ENCODE results near the gene WASHC4.

The WASHC4 gene

GRCh38 chr12:105077435-105077834 is 30.1 kb upstream of the WASHC4 start:
- H3K4me3 ChIP-seq: no peak overlapping the region
- H4K20me1 ChIP-seq: no peaks in the 10 kb centered on the region
- no peak overlapping the region for H3K27ac ChIP-seq
- no peaks in the 10 kb centered on the region for H3K4me1 ChIP-seq
- H3K9me3 ChIP-seq: no peaks in the 10 kb centered on the region
- H3K9ac ChIP-seq: no peak overlapping the region
- no peaks in the 10 kb centered on the region for H3K36me3 ChIP-seq
- no peaks in the 10 kb centered on the region for H3K27me3 ChIP-seq
- no peak overlapping the region for H3K4me2 ChIP-seq
- TF ChIP-seq Cebpa-rat (IDR thresholded peaks at IDR 0.05): no peak

GRCh38 chr12:105078712-105079570 is 28.6 kb upstream of the WASHC4 start:
- H3K9ac ChIP-seq: no peak overlapping the region
- H3K36me3 ChIP-seq: no peaks in the 10 kb centered on the region
- H3K27ac ChIP-seq: no peak overlapping the region
- no peak overlapping the region for H3K4me3 ChIP-seq
- peaks cover 7% of the 10 kb centered on the region; the same call in 1 of the 2 replicates for H3K4me1 ChIP-seq
- no peaks in the 10 kb centered on the region for H3K9me3 ChIP-seq
- H3K4me2 ChIP-seq: no peak overlapping the region
- TF ChIP-seq Cebpa-rat (IDR thresholded peaks at IDR 0.05): no peak
- peaks cover 13% of the 10 kb centered on the region for H3K27me3 ChIP-seq
- H4K20me1 ChIP-seq: no peaks in the 10 kb centered on the region

GRCh38 chr12:105083031-105083430 is 24.5 kb upstream of the WASHC4 start:
- Histone ChIP-seq H3K4me1 (peaks cover 8% of the 10 kb centered on the region; the same call in 1 of the 2 replicates), H3K4me2 (peak overlapping the region; percentile 69; the same call in 1 of the 2 replicates), H3K36me3 (no peaks in the 10 kb centered on the region), H3K4me3 (no peak overlapping the region; the same call in 1 of the 2 replicates), H3K27me3 (peaks cover 19% of the 10 kb centered on the region), H3K27ac (no peak overlapping the region), H3K9me3 (peaks cover 25% of the 10 kb centered on the region), H4K20me1 (no peaks in the 10 kb centered on the region), H3K9ac (no peak overlapping the region)
- TF ChIP-seq Cebpa-rat (IDR thresholded peaks at IDR 0.05): no peak

- H3K4me2 ChIP-seq: peak overlapping the region; percentile 69
- no peaks in the 10 kb centered on the region for H3K36me3 ChIP-seq
- peaks cover 19% of the 10 kb centered on the region for H3K27me3 ChIP-seq
- H3K4me1 ChIP-seq: peaks cover 8% of the 10 kb centered on the region; the same call in 1 of the 2 replicates
- H3K4me3 ChIP-seq: peak overlapping the region; percentile 59
- no peak overlapping the region for H3K27ac ChIP-seq
- 0 out of 2 replicates have a peak overlapping the region, but pooled peaks have one; percentile 40 for H3K9ac ChIP-seq
- TF ChIP-seq Cebpa-rat (IDR thresholded peaks at IDR 0.05): no peak
- H4K20me1 ChIP-seq: no peaks in the 10 kb centered on the region
- H3K9me3 ChIP-seq: peaks cover 25% of the 10 kb centered on the region
Observed at GRCh38 chr12:105083551-105084105, 23.9 kb upstream of the WASHC4 start.

GRCh38 chr12:105084251-105085250 is 23.0 kb upstream of the WASHC4 start, which contains the start of gene ALDH1L2:
Gene ALDH1L2 (minus strand): TSS chr12:105084458. CDS start chr12:105084436, 22 bp downstream.
- no peak for TF ChIP-seq Cebpa-rat (IDR thresholded peaks at IDR 0.05)
- Histone ChIP-seq H3K9ac (0 out of 2 replicates have a peak within 1 kb of the TSS, but pooled peaks have one; percentile 40), H3K27ac (no peak within 1 kb of the TSS), H3K36me3 (no peaks in the 10 kb centered on the region), H3K4me1 (peaks cover 8% of the 10 kb centered on the region; the same call in 1 of the 2 replicates), H3K27me3 (peaks cover 19% of the 10 kb centered on the region), H3K9me3 (peaks cover 25% of the 10 kb centered on the region), H3K4me3 (peak within 1 kb of the TSS; percentile 59), H3K4me2 (peak within 1 kb of the TSS; percentile 69), H4K20me1 (no peaks in the 10 kb centered on the region)

DNA sequence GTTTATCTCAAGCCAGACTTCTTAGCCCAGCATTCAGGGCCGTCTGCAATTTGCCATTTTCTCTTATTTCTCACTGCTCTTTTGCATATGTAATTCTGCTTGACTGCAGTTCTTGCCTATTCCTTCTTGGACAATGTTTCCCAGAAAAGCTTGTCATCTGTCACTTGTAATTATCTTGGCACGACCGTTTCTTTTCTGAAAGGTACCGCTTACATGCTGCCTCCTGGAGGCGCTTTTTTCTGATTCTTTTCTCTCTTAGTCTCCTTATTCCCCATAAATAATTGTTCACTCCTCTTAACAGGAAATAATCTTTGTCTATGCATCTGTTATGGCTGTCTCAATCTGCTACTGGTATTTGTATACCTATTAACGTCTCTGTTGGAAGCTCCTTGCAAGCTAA is 22.0 kb upstream of the WASHC4 start:
- Histone ChIP-seq H3K27ac (no peak overlapping the region), H3K4me3 (no peak overlapping the region), H4K20me1 (no peaks in the 10 kb centered on the region), H3K4me1 (peaks cover 8% of the 10 kb centered on the region; the same call in 1 of the 2 replicates), H3K9ac (no peak overlapping the region), H3K27me3 (peaks cover 19% of the 10 kb centered on the region), H3K9me3 (peaks cover 25% of the 10 kb centered on the region), H3K4me2 (no peak overlapping the region), H3K36me3 (no peaks in the 10 kb centered on the region)
- no peak for TF ChIP-seq Cebpa-rat (IDR thresholded peaks at IDR 0.05)

GRCh38 chr12:105089817-105090216 is 17.7 kb upstream of the WASHC4 start:
- Histone ChIP-seq H3K27me3 (peaks cover under 1% of the 10 kb centered on the region; the same call in 1 of the 2 replicates), H3K9me3 (peaks cover 28% of the 10 kb centered on the region), H3K36me3 (no peaks in the 10 kb centered on the region), H3K4me2 (no peak overlapping the region), H3K4me1 (no peaks in the 10 kb centered on the region), H3K4me3 (no peak overlapping the region), H3K9ac (no peak overlapping the region), H4K20me1 (no peaks in the 10 kb centered on the region), H3K27ac (no peak overlapping the region)
- no peak for TF ChIP-seq Cebpa-rat (IDR thresholded peaks at IDR 0.05)

GRCh38 chr12:105090361-105090760 is 17.2 kb upstream of the WASHC4 start:
- TF ChIP-seq Cebpa-rat (IDR thresholded peaks at IDR 0.05): no peak
- H3K4me1 ChIP-seq: no peaks in the 10 kb centered on the region
- no peaks in the 10 kb centered on the region for H3K27me3 ChIP-seq
- no peak overlapping the region for H3K9ac ChIP-seq
- no peaks in the 10 kb centered on the region for H3K36me3 ChIP-seq
- no peak overlapping the region for H3K4me2 ChIP-seq
- H4K20me1 ChIP-seq: no peaks in the 10 kb centered on the region
- no peak overlapping the region for H3K27ac ChIP-seq
- peaks cover 29% of the 10 kb centered on the region for H3K9me3 ChIP-seq
- no peak overlapping the region for H3K4me3 ChIP-seq
